CD4-positive, alpha-beta T cell treated with Interleukin-4 for 1 hour (primary cell): ENCODE data around the gene THRAP3.

ENCODE experiments used
- DNase-seq, 2 donors: peaks; one replicate each; pipeline ENCODE4 v3.0.0-alpha.2; 2020 to 2022

Gene THRAP3

GRCh38 chr1:36328088-36328480, 103.8 kb downstream of the THRAP3 start:
- DNase-seq, result no peak

GRCh38 chr1:36328713-36329112, 104.5 kb downstream of the THRAP3 start:
- peak in 1 of 2 donors; percentile 38 for DNase-seq

GRCh38 chr1:36329817-36330216, 105.6 kb downstream of the THRAP3 start:
- no peak for DNase-seq

- no peak for DNase-seq
Observed at GRCh38 chr1:36330940-36331339, 106.7 kb downstream of the THRAP3 start.

GRCh38 chr1:36337830-36338229, 113.6 kb downstream of the THRAP3 start:
- DNase-seq, result no peak

- DNase-seq, result no peak
Observed at GRCh38 chr1:36339215-36339614, 115.0 kb downstream of the THRAP3 start.

- DNase-seq, result no peak
Observed at GRCh38 chr1:36339615-36340014, 115.4 kb downstream of the THRAP3 start.

- DNase-seq, result no peak
Observed at GRCh38 chr1:36341626-36342320, 117.5 kb downstream of the THRAP3 start.

- peak; percentile 63 to 66 for DNase-seq
Observed at GRCh38 chr1:36342426-36343185, 118.4 kb downstream of the THRAP3 start.

GRCh38 chr1:36343651-36344394, 119.6 kb downstream of the THRAP3 start:
- DNase-seq, result no peak

GRCh38 chr1:36344395-36344680, 120.1 kb downstream of the THRAP3 start:
- DNase-seq, result no peak

- no peak for DNase-seq
Observed at GRCh38 chr1:36345353-36345752, 121.1 kb downstream of the THRAP3 start.

GRCh38 chr1:36346741-36347370, 122.6 kb downstream of the THRAP3 start:
- no peak for DNase-seq

GRCh38 chr1:36349241-36349671, 125.0 kb downstream of the THRAP3 start:
- DNase-seq, result peak in 1 of 2 donors; percentile 26

- no peak for DNase-seq
Observed at GRCh38 chr1:36349839-36350238, 125.6 kb downstream of the THRAP3 start.

- peak; percentile 52 to 55 for DNase-seq
Observed at GRCh38 chr1:36350659-36351226, 126.5 kb downstream of the THRAP3 start.

- no peak for DNase-seq
Observed at GRCh38 chr1:36351227-36351977, 127.2 kb downstream of the THRAP3 start.

- DNase-seq, result no peak
Observed at GRCh38 chr1:36352125-36352909, 128.1 kb downstream of the THRAP3 start.

- DNase-seq, result no peak
Observed at GRCh38 chr1:36352910-36353878, 129.0 kb downstream of the THRAP3 start.

GRCh38 chr1:36354486-36354885, 130.2 kb downstream of the THRAP3 start:
- no peak for DNase-seq
